Ovary (tissue), 9 donors: Measurements from ENCODE around the gene CEP41. TPM values are rescaled to one million over a fixed set of nuclear protein-coding genes. Genes with fewer than 3 reads are reported as not detected.

Experiments
- DNase-seq, 5 donors: peaks; one replicate each; pipeline ENCODE4 v3.0.0-alpha.2; 2019 to 2020
- H3K27ac ChIP-seq, 2 donors: fragments of 200-600 bp; one replicate each; pipeline versions ENCODE4 v1.5.1 to v1.8.0; 2019 to 2022
- H3K27me3 ChIP-seq: fragments of 200-600 bp; one replicate; pipeline ENCODE4 v1.8.0; 2022
- H3K36me3 ChIP-seq: fragments of 200-600 bp; sonication (generic); one replicate; pipeline ENCODE4 v1.5.1; 2019
- H3K4me1 ChIP-seq: one replicate; pipeline ENCODE4 v1.8.1; 2013; ENCODE audit warnings: mild to moderate bottlenecking, moderate library complexity; ENCODE audit not compliant: insufficient read depth
- H3K4me3 ChIP-seq: fragments of 200-600 bp; sonication (generic); one replicate; pipeline ENCODE4 v1.5.1; 2017
- H3K9me3 ChIP-seq, 2 donors: fragments of 200-600 bp in 1 of 2; sonication (generic) in 1 of 2; one replicate each; pipeline versions ENCODE4 v1.5.1 to v1.8.1; 2013 to 2019; ENCODE audit warnings: mild to moderate bottlenecking in 1 of 2, moderate library complexity in 1 of 2
- EP300 ChIP-seq: sonication (generic); formaldehyde crosslinking; IDR thresholded peaks from one replicate; pipeline ENCODE4 v1.6.1; 2017; ENCODE audit warnings: antibody characterized with exemption
- POLR2A ChIP-seq: fragments of 450-650 bp; IDR thresholded peaks from one replicate; pipeline ENCODE4 v1.6.1; 2017; ENCODE audit warnings: antibody characterized with exemption, mild to moderate bottlenecking, moderate library complexity
- WGBS, 3 donors: extraction: QIAGEN DNeasy Blood & Tissue Kit in 1 of 3; methylation state at CpG; one replicate each; pipeline versions ENCODE4 v1.1.5 to v1.1.7; 2013 to 2017; 5-methylcytosine and 5-hydroxymethylcytosine counted together
- intact Hi-C, 4 donors: fragments of 100-400 bp; cut with DNase I; formaldehyde crosslinking; loops; one replicate each; pipeline versions ENCODE4 v1.11.0 to v1.15.1; 2022 to 2023
- polyA plus RNA-seq, 2 donors: library from polyadenylated mRNA; stranded (reverse); fragments of 200-250 nt in 1 of 2; fragments of 350-450 nt in 1 of 2; fragmentation: Illumina TruSeq in 1 of 2; extraction: RNeasy Lipid Tissue Mini Kit (QIAGEN cat#74804) in 1 of 2; gene quantifications; one replicate each; pipeline ENCODE4 v1.2.3, GENCODE V29; 2013 to 2014
- total RNA-seq, 7 donors: library from RNA; depleted of rRNA in 2 of 7; stranded (reverse); fragments of >200 nt in 2 of 7; fragmentation: NEBNext Ultra II Directional in 3 of 7; extraction: Animal tissue kit (Norgen Biotek cat#: 25700) in 3 of 7; gene quantifications; one replicate each; pipeline versions ENCODE4 v1.1.0 to v1.2.4, GENCODE V29; 2016 to 2023
- TF ChIP-seq, protein P1 (sequence below), 3 donors: fragments of 450-650 bp in 2 of 3; fragments of 200-600 bp in 1 of 3; IDR thresholded peaks; one replicate each; pipeline versions ENCODE4 v1.5.1 to v1.8.0; 2016 to 2022; ENCODE audit warnings: antibody characterized with exemption in 3 of 3, mild to moderate bottlenecking in 1 of 3
- donor health status: DM: no; HTN: no; CAD: no; lungs with moderate emphysema.
- donor health status: DM: no; HTN: no; CAD: no.
- donor health status: Bipolar disorder and iron deficiency.
- donor health status: DM: yes; HTN: yes; CAD: no.
- donor health status: DM: no; HTN: no; CAD: no.
- donor health status: DM: yes; HTN: yes; CAD: no.

Gene CEP41
- total and polyA plus RNA-seq, 9 donors: 1.8 to 21.3 (median 10.5) TPM

DNA sequence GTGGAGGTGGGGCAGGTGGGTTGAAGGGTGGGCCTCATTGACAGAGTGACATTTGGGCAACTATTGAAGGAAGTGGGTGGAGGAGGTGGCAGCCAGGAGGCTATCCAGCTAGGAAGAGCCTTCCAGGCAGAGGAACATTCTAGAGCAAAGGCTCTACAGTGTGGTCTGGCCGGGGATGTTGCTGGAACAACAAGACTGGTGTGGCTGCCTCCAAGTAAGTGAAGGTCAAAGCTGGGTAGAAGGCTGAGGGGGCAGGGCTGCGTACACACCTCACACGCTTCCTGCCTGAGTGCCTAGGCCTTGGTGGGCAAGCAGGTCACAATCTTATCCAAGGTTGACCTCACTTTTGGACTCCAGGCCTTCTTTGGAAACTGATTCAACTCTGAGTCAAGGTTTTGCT, 53.9 kb downstream of the CEP41 start:
- TF ChIP-seq, protein P1, sequence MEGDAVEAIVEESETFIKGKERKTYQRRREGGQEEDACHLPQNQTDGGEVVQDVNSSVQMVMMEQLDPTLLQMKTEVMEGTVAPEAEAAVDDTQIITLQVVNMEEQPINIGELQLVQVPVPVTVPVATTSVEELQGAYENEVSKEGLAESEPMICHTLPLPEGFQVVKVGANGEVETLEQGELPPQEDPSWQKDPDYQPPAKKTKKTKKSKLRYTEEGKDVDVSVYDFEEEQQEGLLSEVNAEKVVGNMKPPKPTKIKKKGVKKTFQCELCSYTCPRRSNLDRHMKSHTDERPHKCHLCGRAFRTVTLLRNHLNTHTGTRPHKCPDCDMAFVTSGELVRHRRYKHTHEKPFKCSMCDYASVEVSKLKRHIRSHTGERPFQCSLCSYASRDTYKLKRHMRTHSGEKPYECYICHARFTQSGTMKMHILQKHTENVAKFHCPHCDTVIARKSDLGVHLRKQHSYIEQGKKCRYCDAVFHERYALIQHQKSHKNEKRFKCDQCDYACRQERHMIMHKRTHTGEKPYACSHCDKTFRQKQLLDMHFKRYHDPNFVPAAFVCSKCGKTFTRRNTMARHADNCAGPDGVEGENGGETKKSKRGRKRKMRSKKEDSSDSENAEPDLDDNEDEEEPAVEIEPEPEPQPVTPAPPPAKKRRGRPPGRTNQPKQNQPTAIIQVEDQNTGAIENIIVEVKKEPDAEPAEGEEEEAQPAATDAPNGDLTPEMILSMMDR (IDR thresholded peaks at IDR 0.05): no peak
- no peak for TF ChIP-seq POLR2A
- no peak for TF ChIP-seq EP300
- 89 to 100% (median 100%) methylated on average over 3 of the region's 3 CpGs for WGBS, 3 donors
- Histone ChIP-seq H3K27ac (no peak overlapping the region), H3K4me1 (no peaks in the 10 kb centered on the region), H3K4me3 (no peak overlapping the region), H3K27me3 (no peaks in the 10 kb centered on the region), H3K9me3 (no peaks in the 10 kb centered on the region), H3K36me3 (no peaks in the 10 kb centered on the region)
- intact Hi-C loops: no loop called here
- no peak for DNase-seq

DNA sequence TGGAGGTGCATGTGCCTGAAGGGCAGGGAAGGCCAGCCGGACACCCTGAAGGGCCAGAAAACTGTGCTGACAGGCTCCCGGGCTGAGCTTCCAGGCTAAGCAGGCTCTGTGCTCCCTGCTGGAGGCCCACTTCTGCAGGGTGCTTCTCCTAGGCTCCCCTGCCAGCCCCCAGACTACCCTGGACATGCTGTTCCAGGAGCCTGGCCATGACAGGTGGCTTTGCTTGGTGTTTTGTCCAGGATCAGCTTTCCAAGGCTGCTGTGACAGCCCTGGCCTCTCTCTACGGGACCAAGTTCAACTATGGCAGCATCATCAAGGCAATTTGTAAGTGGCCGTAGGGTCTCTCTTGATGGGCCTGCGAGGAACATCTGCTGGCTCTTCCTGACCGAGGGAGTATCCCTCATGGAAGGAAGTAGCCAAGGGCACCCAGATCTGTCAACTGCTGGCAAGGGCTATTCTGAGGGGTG, 55.2 kb downstream of the CEP41 start:
- intact Hi-C loops: no loop called here
- no peak overlapping the region for H3K4me3 ChIP-seq
- H3K27me3 ChIP-seq: no peaks in the 10 kb centered on the region
- WGBS, 3 donors: 85 to 96% (median 95%) methylated on average over 6 of the region's 6 CpGs
- H3K9me3 ChIP-seq: no peaks in the 10 kb centered on the region
- no peaks in the 10 kb centered on the region for H3K36me3 ChIP-seq
- TF ChIP-seq, protein P1 (IDR thresholded peaks at IDR 0.05): no peak
- TF ChIP-seq POLR2A (no peak), EP300 (no peak)
- no peaks in the 10 kb centered on the region for H3K4me1 ChIP-seq
- no peak overlapping the region for H3K27ac ChIP-seq
- no peak for DNase-seq

DNA sequence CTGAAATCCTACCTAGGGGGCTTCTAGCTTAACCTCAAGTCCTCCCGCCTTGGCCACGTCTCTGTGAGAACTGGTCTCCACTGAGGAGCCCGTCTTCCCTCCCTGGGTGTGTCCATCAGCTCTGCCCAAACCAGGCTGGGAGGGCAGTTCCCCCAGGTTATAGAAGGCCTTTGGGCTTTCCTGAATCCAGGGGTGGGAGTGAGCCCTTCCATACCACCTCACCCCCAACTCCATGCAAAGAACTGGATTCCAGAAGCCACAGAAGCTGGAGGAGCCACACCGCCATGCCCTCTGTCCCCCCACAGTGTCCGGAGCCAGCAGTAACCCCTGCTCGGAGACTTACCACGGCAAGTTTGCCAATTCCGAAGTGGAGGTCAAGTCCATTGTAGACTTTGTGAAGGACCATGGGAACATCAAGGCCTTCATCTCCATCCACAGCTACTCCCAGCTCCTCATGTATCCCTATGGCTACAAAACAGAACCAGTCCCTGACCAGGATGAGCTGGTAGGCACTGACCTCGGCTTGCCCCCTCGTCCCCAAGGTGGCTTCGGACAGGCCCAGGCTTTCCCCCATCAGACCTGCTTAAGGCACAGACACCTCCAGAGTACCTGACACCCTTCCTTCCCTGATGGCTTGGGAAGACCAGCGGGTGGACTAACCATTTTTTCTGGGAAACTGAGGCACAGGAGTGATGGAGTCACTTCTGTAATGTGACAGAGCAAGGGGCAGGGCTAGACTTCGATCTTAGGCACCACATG, 55.8 kb downstream of the CEP41 start:
- intact Hi-C loops: no loop called here
- H3K27ac ChIP-seq: no peak overlapping the region
- H3K36me3 ChIP-seq: no peaks in the 10 kb centered on the region
- no peak for TF ChIP-seq EP300
- no peak for TF ChIP-seq POLR2A
- TF ChIP-seq, protein P1 (IDR thresholded peaks at IDR 0.05): no peak
- no peaks in the 10 kb centered on the region for H3K9me3 ChIP-seq
- no peak for DNase-seq
- H3K4me3 ChIP-seq: no peak overlapping the region
- WGBS, 3 donors: 97 to 98% (median 97%) methylated on average over 13 of the region's 13 CpGs
- H3K4me1 ChIP-seq: peaks cover 5% of the 10 kb centered on the region
- H3K27me3 ChIP-seq: no peaks in the 10 kb centered on the region

DNA sequence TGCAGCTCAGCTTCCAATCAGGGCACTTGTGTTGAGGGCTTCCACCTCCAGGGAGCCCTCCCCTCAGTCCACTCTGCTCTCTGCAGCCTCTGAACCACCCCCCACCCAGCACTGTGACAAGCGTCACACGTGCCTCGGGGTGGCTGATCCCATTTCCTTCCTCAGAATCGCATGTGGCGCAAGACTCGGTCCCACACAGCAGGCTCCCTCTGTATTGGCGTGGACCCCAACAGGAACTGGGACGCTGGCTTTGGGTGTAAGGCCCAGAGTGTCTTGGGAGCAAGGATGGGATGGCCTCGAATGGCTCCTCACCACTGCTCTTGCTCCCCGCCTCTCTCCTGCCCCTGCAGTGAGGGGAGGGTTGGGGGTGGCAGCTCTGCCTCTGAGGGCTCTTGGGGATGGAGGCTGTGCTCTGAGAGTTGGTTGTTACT, 56.4 kb downstream of the CEP41 start:
- Histone ChIP-seq H3K27ac (no peak overlapping the region), H3K36me3 (no peaks in the 10 kb centered on the region), H3K4me3 (no peak overlapping the region), H3K9me3 (no peaks in the 10 kb centered on the region), H3K27me3 (no peaks in the 10 kb centered on the region), H3K4me1 (peaks cover 8% of the 10 kb centered on the region)
- intact Hi-C loops: no loop called here
- no peak for DNase-seq
- WGBS, 3 donors: 88 to 95% (median 93%) methylated on average over 10 of the region's 10 CpGs
- no peak for TF ChIP-seq EP300
- no peak for TF ChIP-seq POLR2A
- TF ChIP-seq, protein P1 (IDR thresholded peaks at IDR 0.05): no peak
